Measurements from ENCODE around the gene GSTCD.
A peak's percentile ranks its signal among the peaks of the same experiment; 100 is the strongest.
"Not testable (repeated sequence)": the region's sequence is repeated elsewhere in the genome, so short reads cannot be mapped to it uniquely, and the experiment has no call there.

Gene GSTCD, protein sequence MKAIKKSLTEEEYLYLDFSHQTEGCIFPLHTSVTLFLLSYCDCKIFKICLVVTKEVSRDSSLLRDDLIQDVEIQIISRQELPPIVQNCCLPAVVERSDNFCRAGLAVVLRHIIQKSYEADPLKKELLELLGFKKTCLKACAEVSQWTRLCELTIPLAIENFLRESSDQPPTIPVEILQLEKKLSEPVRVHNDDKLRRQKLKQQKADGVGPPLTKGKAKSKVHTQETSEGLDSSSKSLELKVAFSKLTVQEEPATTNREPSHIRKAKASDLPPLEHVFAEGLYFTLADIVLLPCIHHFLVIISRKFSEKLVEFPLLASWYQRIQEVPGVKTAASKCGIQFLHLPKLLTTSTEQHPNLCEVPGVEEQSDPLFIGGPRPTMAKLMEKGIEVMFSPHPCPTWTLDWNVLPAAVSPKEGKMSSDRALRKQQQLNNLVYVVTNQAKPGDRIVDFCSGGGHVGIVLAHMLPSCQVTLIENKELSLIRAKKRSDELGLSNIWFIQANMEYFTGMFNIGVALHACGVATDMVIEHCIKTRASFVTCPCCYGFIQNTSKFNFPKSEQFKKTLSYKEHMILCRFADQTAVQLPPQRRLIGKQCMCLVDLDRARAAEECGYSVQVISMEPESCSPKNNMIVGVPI

DNA sequence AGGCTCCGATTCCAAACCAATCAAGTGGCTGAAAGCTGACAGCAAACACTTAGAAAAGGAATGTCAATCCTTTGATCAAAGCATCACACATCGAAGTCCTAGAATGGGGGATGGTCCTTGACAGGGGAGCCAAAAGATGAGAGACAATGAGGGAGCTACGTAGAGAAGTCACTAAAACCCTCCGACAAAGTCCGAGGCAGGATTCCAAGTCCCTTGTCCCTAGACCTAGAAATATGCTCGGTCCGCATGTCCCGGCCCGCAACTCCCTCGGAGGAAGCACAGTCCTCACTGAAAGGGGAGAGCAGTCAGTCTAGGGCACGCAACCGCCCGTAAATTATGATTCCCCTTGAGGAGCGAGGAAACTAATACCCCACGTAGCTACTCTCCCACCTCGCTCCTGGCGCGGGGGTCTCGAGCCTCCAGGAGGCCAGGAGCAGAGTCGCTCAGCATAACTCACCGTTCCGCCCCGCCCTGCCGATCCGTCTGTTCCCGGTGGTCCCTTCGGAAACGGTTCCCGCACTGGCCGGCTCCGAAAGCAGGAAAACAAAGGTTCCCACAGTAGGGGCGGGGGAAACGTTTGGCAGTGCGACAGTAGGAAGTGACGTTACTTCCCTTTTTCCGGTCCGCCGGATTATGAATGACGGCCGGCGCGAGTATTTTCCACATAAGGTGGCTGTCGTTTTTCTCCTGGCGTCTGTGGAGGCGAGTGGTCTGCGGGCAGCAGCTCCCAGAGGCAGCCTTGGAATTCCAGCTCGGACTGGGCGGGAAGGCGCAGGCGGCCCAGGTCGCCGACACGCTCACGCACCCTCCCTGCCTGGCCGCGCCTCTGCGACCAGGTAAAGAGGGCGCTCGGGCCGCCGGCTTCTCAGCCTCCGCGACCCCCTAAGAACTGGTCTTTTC, at the start of gene GSTCD, which contains the start of gene INTS12:
TSS of gene GSTCD (plus strand) at position 604 of the 900 bp plus-strand sequence. CDS start 8,830 bp downstream, outside the sequence.
TSS of gene INTS12 (minus strand) at position 509 of the 900 bp plus-strand sequence. CDS start 8,684 bp downstream, outside the sequence.
- DNase-seq (ENCODE audit: low spot score) = peak; percentile 91

DNA sequence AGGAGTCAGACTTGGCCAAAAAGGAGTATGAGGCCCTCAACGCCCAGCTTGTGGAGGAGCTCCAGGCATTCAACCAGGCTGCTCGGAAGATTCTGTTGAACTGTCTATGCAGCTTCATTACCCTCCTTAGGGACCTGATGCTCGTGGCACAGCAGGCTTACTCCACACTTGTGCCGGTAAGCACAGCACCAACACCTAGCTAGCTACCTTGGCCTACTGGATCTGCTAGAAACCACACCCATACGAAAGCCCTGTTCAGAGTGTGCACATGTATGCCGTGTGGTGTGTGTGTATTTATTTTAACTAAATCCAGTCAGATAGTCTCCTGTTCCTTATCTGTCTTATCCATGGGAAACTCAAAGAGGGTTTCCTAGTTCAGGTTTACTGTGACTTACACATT, 49.4 kb upstream of the GSTCD start:
- DNase-seq (ENCODE audit: low spot score) = no peak

DNA sequence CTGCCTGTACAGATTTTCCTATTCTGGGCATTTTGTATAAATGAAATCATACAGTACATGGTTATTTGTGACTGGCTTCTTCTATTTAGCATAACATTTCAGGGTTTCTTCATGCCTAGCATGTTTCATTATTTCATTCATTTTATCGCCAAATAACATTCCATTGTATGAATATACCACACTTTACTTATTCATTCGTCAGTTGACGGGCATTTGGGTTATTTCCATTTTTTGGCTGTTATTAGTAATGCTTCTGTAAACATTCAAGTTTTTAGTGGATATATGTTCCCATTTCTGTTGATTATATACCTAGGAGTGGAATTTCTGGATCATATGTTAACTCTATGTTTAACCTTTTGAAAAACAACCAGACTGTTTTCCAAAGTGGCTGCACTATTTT, 47.6 kb upstream of the GSTCD start:
- DNase-seq (ENCODE audit: low spot score) = no peak

DNA sequence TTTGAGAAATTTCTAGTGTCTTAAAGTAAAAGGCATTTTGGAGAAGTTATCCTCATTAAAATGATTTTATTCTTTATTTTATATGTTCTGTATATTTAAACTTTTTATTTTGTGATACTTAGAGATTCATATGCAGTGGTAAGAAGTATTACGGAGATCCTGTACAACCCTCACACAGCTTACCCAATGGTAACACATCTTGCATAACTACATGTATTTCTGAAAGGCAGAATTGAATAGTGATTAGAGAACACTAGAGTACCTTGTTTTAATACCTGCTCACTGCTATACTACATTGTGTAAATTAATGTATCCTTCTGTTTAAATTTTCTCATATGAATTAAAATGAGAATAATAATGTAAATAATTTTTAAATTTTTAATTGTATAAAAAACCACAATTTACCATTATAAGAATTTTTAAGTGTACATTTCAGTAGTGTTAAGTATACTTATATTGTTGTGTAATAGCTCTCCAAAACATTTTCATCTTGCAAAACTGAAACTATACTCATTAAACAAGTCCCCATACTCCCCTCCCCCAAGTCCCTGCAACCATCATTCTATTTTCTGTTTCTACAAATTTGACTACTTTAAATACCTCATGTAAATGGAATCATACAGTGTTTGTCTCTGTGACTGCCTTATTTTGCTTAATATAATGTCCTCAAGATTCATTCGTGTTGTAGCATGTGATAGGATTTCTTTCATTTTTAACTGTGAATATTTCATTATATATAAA, 45.5 kb upstream of the GSTCD start:
- DNase-seq (ENCODE audit: low spot score) = no peak

DNA sequence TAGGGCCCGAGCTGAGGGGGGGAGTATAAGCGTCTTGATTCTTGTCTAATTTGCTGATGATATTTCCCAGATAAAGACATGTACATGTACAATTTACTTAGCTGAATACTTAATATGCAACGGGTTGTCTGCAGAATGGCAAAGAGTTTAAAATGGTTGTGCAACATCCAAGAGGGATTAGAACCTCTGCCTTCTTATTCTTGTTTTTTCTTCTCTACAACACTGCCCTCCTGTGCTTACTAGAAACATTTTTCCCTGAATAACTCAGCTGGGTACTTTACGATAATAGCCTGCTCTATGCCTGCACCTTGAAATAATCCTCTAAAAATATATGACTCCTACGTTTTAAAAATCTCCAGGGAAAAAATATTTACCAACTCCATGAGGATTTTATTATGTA, 41.9 kb upstream of the GSTCD start:
- peak; percentile 9 for DNase-seq (ENCODE audit: low spot score)

DNA sequence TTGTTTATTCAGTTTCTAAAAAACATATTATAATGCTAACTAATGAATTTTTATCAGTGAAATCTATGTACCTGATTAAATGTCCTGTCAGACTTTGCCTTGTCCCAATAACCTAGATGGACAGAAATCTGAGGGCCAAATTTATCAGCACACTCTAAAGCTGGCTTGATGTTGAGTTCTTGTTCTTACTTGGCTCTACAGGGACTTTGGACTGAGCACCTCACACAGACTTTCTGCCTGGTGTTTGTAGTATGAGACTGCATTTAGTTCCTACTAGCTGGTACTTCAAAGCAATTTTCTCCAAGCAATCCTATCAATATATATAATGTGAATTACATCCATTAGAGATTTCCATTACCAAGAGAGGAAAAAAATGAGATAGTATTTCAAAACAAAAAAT, 37.9 kb upstream of the GSTCD start:
- no peak for DNase-seq (ENCODE audit: low spot score)

DNA sequence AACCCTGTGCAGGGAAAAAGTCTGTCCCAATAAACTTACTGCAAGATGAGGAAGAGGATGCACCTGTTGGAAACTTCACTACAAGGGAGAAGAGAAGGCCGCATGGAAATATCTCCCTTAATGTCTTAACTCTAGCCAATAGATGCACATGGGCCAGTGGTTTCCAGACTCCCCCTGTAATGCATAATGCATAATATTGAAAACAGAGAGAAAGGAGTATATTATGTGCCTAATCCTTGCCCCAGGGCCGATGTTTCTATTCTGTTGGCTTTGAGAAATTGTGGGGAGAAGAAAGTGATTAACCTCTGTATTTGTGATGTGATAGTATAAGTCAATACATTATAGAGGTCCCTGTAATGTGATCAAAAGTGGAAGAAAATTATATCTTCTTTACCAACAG, 37.3 kb upstream of the GSTCD start:
- no peak for DNase-seq (ENCODE audit: low spot score)

DNA sequence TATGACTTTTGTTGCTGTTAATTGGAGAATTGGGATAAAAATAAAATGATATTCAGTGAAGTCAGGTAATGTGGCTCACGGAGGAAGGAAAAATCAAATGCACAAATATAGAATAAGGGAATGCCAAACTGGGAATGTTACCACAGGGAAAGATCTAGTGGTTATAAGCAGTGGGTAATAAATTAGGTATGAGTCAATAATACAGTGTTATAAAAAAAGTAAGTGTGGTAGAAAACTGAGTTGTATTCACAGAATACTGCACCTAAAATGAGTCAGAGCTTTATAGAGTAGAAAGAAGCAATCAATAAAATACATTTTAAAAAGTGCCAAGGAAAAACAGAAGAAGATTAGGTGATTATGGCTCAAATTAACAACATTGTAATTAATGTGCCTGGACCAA, 34.6 kb upstream of the GSTCD start:
- no peak for DNase-seq (ENCODE audit: low spot score)

DNA sequence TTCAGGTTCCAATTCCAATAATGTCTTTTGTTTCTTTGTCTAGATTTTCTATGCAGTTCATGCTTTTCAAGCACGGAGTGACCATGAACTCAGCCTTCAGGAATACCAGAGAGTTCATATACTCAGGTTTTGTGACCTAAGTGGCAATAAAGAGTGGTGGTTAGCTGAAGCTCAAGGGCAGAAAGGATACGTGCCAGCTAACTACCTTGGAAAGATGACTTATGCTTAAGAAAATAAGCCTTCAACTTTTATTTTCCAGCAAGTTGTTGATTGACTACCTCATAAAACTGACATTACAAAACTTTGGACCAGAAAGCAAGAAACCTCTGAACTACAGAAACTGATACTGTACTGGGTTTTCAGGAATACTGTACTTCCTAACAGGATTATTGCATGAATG, 30.9 kb upstream of the GSTCD start:
- no peak for DNase-seq (ENCODE audit: low spot score)

DNA sequence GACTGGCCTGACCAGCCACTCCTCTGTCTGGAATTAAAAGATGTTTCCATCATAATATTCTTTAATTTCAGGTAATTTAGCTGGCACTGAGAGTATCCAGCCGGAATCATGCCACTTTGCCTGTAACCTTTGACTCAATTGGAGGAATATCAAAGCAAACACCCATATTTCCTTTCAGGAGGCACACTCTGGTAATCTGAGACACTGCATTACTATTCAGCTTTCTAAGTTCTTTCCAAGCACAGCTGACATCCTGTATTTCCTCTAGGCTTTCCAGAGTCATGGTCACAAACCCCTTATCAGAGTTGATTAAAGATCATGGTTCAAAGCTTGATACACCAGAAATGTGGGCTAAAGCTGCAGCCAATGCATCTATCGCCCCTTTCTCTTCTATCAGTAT, 29.4 kb upstream of the GSTCD start:
- peak; percentile 7 for DNase-seq (ENCODE audit: low spot score)

DNA sequence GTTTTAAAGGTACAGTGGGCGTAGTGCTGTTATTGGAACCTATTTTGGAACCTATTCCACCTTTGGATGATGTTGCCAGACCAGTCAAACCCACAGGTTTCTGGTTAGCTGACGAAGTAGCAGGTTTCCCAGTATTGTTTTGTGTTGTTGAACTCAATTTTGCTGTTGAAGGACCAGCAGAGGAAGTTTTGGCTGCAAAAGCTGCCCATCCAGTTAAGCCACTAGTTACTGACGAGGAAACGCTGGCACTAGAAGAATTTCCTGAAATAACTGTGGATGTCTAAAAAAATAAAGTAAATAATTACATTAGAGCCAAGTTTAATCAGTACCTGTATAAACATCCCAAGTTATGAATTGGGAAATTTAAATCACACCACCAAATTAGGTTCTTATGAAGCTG, 25.5 kb upstream of the GSTCD start:
- DNase-seq (ENCODE audit: low spot score) = peak; percentile 11

DNA sequence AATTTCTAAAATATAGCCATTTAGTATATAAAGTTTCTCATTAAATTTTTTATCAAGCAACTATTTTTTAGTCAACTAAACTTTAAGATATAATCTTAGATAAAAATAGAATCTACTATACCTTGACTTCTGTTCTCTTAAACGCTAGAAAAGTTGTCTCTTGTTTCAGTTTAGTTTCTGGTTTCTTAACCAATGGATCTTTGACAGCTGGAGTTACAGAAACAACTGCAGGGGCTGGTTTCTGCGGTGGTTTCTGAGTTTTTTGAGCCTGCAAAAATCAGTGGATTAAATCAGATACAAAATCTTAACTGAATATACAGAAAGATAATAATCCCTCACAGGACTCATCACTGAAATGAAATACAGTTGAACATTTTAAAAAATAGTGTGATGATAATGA, 22.0 kb upstream of the GSTCD start:
- no peak for DNase-seq (ENCODE audit: low spot score)

DNA sequence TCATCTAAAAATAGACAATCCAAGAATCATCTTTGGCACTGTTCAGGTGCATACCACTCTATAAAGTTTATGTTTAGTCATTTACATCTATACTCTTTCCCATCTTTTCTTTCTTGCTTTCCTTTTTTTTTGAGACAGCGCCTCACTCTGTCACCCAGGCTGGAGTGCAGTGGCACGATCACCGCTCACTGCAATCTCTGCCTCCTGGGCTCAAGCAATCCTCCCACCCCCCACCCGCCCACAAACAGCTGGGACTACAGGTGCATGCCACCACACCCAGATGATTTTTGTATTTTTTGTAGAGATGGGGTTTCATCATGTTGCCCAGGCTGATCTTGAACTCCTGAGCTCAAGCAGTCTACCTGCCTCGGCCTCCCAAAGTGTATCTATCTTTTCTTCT, 13.8 kb upstream of the GSTCD start:
- DNase-seq (ENCODE audit: low spot score) = not testable (repeated sequence)

DNA sequence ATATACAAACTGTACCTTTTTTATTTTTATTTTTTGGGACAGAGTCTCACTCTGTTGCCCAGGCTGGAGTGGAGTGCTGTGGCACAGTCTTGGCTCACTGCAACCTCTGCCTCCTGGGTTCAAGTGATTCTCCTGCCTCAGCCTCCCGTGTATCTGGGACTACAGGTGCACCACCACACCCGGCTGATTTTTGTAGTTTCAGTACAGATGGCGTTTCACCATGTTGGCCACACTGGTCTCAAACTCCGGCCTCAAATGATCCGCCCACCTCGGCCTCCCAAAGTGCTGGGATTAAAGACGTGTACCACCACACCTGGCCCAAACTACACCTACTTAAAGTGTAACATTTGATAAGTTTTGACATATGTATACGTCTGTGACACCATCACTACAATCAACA, 12.8 kb upstream of the GSTCD start:
- DNase-seq (ENCODE audit: low spot score) = not testable (repeated sequence)

DNA sequence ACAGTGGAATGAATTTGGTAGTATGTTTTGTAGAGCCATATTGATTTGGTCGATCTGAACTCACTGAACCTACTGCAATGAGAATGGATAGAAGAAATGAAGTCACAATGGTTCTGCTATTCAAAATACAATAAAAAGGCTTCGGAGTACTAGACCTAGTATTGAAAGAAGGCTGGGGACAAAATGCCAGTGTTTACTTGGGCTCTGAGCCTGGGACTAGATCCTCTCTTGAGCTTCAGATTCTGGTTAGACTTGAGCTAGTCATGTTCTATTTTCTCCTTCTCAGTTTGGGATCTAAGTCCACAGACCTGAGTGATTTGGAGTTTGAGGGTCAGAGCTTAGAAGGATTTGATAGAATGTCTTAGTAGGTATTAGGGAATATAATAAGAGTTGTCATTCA, 10.0 kb upstream of the GSTCD start:
- no peak for DNase-seq (ENCODE audit: low spot score)

DNA sequence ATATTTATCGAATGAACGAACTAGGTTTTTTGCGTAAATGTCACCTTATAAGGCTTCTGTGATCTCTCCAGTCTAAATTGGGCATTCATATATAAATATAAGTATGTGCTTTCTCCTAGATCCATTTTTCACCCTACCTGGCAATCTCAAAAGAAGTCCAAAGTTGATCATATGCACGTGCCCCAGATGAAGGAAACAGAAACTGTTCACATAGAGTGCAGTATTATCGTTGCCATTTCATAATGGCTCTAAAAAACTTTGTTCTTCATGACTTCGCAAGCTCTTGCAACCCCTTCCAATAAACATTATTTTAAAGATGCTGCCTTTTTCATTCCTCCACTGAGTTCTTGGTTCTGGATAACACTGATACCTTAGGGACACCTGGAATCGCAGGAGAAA, 803 bp upstream of the GSTCD start:
- no peak for DNase-seq (ENCODE audit: low spot score)

DNA sequence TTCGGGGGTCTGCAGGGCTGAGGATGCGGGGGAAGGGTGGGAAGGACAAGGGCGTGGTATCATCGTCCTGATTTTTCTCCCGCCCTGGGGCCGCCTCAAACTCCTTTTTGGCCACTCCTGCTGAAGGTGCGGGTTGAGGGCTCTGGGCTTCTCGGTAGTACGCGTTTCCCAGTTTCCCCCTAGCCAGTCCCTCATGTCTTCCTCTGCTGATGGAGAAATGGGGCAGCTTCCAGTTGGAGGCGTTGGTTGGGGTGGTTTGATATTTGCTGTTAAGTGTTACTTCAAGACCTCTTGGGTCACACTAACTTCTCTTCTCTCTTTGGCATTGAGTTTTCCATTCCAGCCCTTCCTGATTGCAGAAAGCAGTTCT, 482 bp downstream of the GSTCD start:
- DNase-seq (ENCODE audit: low spot score) = no peak

DNA sequence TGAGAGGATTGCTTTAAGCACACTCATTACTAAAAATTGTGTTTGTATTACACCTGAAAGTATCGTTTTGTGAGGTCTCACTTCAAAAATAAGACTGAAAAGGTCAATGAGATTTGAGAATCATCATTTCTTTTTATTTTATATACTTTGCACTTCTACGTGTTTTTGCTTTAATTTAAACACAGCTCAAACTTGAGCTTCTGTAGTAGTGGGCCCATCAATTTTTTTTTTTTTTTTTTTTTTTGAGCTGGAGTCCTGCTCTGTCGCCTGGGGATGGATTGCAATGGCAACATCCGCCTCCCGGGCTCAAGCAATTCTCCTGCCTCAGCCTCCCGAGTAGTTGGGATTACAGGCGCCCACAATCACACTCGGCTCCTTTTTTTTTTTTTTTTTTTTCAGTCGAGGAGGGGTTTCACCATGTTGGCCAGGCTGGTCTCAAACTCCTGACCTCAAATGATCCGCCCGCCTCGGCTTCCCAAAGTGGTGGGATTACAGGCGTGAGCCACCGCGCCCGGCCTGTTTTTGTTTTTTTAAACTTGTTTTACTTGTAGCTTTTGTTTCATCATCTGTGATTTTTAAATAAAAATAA, 1.5 kb downstream of the GSTCD start:
- no peak for DNase-seq (ENCODE audit: low spot score)

DNA sequence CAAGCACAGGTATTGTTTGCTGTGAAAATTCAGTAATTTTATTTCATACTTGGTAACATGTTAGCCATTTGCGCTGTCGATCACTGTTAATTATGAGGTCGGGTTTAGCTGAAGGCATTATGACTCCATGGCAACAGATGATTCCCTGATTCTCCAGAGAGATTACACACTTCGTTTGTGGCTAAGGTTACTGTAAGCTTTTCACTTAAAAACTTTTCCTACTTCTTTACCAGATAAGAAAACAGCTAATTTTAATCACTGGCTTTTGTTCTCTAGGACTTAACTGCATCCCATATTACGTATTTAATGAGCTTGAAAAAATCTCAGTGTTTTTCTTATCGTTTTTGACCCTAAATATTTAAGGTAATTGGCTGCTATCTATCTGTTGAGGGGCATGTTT, 2.1 kb downstream of the GSTCD start:
- no peak for DNase-seq (ENCODE audit: low spot score)

DNA sequence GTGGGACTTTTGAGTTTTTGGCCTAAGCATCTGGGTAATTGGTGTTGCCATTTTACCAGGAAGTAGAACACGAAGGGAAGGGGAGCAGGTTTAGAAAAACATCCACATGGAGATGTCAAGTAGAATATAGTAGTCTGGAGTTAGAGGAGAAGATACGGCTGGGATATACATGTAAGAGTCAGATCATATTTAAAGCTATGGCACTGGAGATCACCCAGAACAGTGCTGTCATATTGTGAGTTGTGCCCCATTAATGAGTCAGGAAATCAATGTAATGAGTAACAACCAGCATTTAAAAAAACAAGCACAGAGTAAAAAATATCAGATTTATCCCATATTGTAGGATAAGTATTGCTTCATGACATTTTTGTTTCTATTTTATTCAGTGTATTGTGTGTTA, 4.2 kb downstream of the GSTCD start:
- no peak for DNase-seq (ENCODE audit: low spot score)

DNA sequence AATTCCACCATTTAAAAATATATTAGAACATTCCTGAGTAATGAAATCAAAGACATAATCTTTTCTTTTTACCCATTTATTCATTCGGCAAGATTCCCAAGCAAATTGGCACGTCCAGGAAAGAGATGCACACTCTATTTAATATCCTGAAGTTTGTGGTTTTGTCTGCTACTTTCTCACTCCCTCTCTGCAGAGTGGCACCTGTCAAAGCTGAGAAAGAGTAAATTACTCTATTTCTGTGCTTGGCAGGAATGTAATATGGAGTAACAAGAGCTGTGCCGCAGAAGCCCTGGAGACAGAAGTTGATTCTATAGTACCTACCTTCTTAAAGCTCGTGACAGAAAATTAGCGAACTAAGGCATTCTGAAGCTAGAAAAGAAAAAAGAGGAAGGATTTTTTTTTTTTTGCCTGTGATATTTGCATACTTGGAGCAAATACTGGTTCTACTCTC, 5.5 kb downstream of the GSTCD start:
- DNase-seq (ENCODE audit: low spot score) = no peak

Data from iPS-NIHi11 (cell line).